Tibial artery (tissue), 4 donors: Measurements from ENCODE around the gene TDRD10.

Source experiments
- DNase-seq, 2 donors: peaks; one replicate each; pipeline ENCODE4 v3.0.0-alpha.2; 2019
- H3K27ac ChIP-seq, 2 donors: fragments of 200-600 bp; sonication (generic) in 1 of 2; 1 replicate in 1 of 2; 2 replicates in 1 of 2; pipeline ENCODE4 v1.5.1; 2018 to 2019; ENCODE audit warnings: mild to moderate bottlenecking in 1 of 2
- H3K27me3 ChIP-seq, 2 donors: fragments of 200-600 bp; sonication (generic) in 1 of 2; one replicate each; pipeline versions ENCODE4 v1.5.1 to v1.6.0; 2016 to 2019
- H3K36me3 ChIP-seq, 3 donors: fragments of 200-600 bp; sonication (generic) in 2 of 3; one replicate each; pipeline ENCODE4 v1.5.1; 2016 to 2019; ENCODE audit warnings: mild to moderate bottlenecking in 2 of 3
- H3K4me1 ChIP-seq, 4 donors: fragments of 200-600 bp; sonication (generic) in 2 of 4; 1 replicate in 3 of 4; 2 replicates in 1 of 4; pipeline ENCODE4 v1.5.1; 2016 to 2019
- H3K4me3 ChIP-seq, 2 donors: fragments of 200-600 bp; sonication (generic) in 1 of 2; 1 replicate in 1 of 2; 2 replicates in 1 of 2; pipeline ENCODE4 v1.5.1; 2018 to 2019; ENCODE audit warnings: mild to moderate bottlenecking in 2 of 2
- H3K9me3 ChIP-seq, 3 donors: fragments of 200-600 bp; sonication (generic) in 1 of 3; one replicate each; pipeline ENCODE4 v1.5.1; 2016 to 2019
- intact Hi-C: fragments of 100-400 bp; cut with DNase I; formaldehyde crosslinking; loops from one replicate; pipeline ENCODE4 v1.15.0; 2023; ENCODE audit warnings: low total_unique reads
- TF ChIP-seq, protein P1 (sequence below), 2 experiments: fragments of 200-600 bp in 1 of 2; fragments of 450-650 bp in 1 of 2; IDR thresholded peaks; one replicate each; pipeline ENCODE4 v1.5.1; 2017 to 2019; ENCODE audit warnings: antibody characterized with exemption in 2 of 2, mild to moderate bottlenecking in 1 of 2, moderate library complexity in 1 of 2

TDRD10 gene

DNA sequence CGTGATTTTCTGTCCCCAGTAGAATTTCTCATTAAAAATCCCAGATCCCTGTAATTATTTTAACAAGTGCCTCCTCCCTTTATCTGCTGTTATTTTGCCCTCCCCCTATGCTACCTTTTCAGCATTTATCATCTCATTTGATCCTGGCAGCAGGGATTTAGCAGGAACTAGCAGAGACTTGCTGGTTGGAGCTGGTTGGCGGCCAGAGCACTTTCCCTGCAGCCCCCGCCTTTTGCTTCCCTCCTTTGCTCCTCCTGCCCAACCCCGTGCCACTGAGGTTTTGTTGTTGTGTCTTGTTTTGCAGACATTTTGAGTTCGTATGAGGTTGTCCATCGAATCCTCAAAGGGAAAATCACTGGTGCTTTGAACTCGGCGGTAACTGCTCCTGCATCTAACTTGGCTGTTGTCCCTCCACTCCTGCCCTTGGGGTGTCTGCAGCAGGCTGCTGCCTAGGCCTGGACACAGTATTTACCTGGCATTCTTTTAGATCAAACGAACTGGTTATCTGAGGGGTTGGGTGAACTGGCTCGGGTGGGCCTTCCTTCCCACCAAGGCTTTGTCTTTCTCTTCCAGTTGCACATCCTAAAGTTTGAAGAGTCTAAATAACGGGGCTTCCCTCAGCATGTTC is 45.2 kb downstream of the TDRD10 start:
- no peaks in the 10 kb centered on the region for H3K9me3 ChIP-seq
- H3K4me3 ChIP-seq: no peak overlapping the region
- no peak overlapping the region for H3K27ac ChIP-seq
- peaks cover 33 to 36% (median 33%) of the 10 kb centered on the region in 3 donors for H3K36me3 ChIP-seq
- no peaks in the 10 kb centered on the region for H3K4me1 ChIP-seq
- intact Hi-C loops: loop anchor here (5.0 kb wide), 1 partner anchor 65 kb away; no protein-coding TSS in a partner anchor
- TF ChIP-seq, protein P1, sequence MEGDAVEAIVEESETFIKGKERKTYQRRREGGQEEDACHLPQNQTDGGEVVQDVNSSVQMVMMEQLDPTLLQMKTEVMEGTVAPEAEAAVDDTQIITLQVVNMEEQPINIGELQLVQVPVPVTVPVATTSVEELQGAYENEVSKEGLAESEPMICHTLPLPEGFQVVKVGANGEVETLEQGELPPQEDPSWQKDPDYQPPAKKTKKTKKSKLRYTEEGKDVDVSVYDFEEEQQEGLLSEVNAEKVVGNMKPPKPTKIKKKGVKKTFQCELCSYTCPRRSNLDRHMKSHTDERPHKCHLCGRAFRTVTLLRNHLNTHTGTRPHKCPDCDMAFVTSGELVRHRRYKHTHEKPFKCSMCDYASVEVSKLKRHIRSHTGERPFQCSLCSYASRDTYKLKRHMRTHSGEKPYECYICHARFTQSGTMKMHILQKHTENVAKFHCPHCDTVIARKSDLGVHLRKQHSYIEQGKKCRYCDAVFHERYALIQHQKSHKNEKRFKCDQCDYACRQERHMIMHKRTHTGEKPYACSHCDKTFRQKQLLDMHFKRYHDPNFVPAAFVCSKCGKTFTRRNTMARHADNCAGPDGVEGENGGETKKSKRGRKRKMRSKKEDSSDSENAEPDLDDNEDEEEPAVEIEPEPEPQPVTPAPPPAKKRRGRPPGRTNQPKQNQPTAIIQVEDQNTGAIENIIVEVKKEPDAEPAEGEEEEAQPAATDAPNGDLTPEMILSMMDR (IDR thresholded peaks at IDR 0.05): no peak
- peaks cover 0 to 19% of the 10 kb centered on the region in 2 donors for H3K27me3 ChIP-seq
- no peak for DNase-seq

GRCh38 chr1:154548028-154548427 is 46.0 kb downstream of the TDRD10 start:
- DNase-seq: no peak
- Histone ChIP-seq H3K27me3 (peaks cover 0 to 13% of the 10 kb centered on the region in 2 donors), H3K36me3 (peaks cover 41 to 45% (median 41%) of the 10 kb centered on the region in 3 donors), H3K27ac (no peak overlapping the region), H3K9me3 (no peaks in the 10 kb centered on the region), H3K4me3 (no peak overlapping the region), H3K4me1 (no peaks in the 10 kb centered on the region)
- intact Hi-C loops: loop anchor here (5.0 kb wide), 1 partner anchor 66 kb away; no protein-coding TSS in a partner anchor
- TF ChIP-seq, protein P1 (IDR thresholded peaks at IDR 0.05): no peak

GRCh38 chr1:154549202-154549770 is 47.3 kb downstream of the TDRD10 start:
- peaks cover 53 to 57% (median 54%) of the 10 kb centered on the region in 3 donors for H3K36me3 ChIP-seq
- no peaks in the 10 kb centered on the region for H3K4me1 ChIP-seq
- H3K27me3 ChIP-seq: no peaks in the 10 kb centered on the region
- H3K4me3 ChIP-seq: no peak overlapping the region
- H3K9me3 ChIP-seq: no peaks in the 10 kb centered on the region
- TF ChIP-seq, protein P1 (IDR thresholded peaks at IDR 0.05): no peak
- no peak for DNase-seq
- intact Hi-C loops: loop anchor here (5.0 kb wide), 1 partner anchor 67 kb away; no protein-coding TSS in a partner anchor
- H3K27ac ChIP-seq: no peak overlapping the region

- TF ChIP-seq, protein P1 (IDR thresholded peaks at IDR 0.05): no peak
- no peak overlapping the region for H3K4me3 ChIP-seq
- H3K9me3 ChIP-seq: no peaks in the 10 kb centered on the region
- H3K4me1 ChIP-seq: no peaks in the 10 kb centered on the region
- intact Hi-C loops: loop anchor here (10.0 kb wide), 1 partner anchor 225 kb away; the partner anchor contains the start of genes AQP10 and ATP8B2
- H3K36me3 ChIP-seq: peaks cover 61 to 65% (median 62%) of the 10 kb centered on the region in 3 donors
- no peaks in the 10 kb centered on the region for H3K27me3 ChIP-seq
- no peak overlapping the region for H3K27ac ChIP-seq
- no peak for DNase-seq
These were observed 48.1 kb downstream of the TDRD10 start for GRCh38 chr1:154550070-154550469.

GRCh38 chr1:154550657-154551056 is 48.6 kb downstream of the TDRD10 start:
- DNase-seq: no peak
- intact Hi-C loops: loop anchor here (10.0 kb wide), 1 partner anchor 226 kb away; the partner anchor contains the start of genes AQP10 and ATP8B2
- Histone ChIP-seq H3K4me3 (no peak overlapping the region), H3K27me3 (no peaks in the 10 kb centered on the region), H3K36me3 (peaks cover 67 to 71% (median 68%) of the 10 kb centered on the region in 3 donors), H3K9me3 (no peaks in the 10 kb centered on the region), H3K4me1 (peaks cover 0 to under 1% (median under 1%) of the 10 kb centered on the region in 4 donors), H3K27ac (no peak overlapping the region)
- TF ChIP-seq, protein P1 (IDR thresholded peaks at IDR 0.05): no peak
